ENCODE data around the gene PAX8. TPM values are rescaled to one million over a fixed set of nuclear protein-coding genes. Genes with fewer than 3 reads are reported as not detected.
A peak's percentile ranks its signal among the peaks of the same experiment; 100 is the strongest.

Gene PAX8
- total RNA-seq, 2 experiments from 2014 or later = 0.36 to 0.52 TPM

DNA sequence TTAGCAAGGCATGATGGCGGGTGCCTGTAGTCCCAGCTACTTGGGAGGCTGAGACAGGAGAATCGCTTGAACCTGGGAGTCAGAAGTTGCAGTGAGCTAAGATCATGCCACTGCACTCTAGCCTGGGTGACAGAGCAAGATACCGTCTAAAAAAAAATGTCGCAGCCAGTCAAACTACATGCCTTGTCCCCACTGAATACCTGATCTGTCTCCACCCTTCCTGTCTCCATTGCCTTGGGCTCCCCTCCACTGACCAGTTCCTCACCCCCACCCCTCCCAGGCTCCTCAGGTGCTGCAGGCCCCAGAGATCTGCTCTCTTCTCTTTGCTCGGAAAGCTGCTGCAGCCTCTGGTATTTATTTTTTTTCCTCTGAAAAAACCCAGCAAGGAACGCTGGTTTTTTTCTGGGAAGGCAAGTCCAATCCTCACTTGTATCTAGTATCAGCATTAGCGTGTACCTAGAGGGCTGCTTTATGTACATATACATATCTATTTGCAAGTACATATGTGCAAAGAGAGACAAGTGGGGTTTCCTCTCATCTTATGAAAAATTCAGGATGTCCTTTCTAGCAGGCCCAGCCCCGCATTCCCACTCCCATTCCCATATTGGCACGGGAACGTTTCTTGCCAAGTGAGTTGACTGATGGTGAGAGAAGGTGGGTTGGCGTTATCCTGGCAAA lies 100.5 kb downstream of the PAX8 start:
- H3K36me3 Mint-ChIP-seq (ENCODE audit: low read depth) = peaks cover 80% of the 10 kb centered on the region
- peak overlapping the region; percentile 18 to 47 for H3K27ac ChIP-seq (ENCODE audit: low read depth in 1 of 2, low read length in 2 of 2)
- peaks cover 5% of the 10 kb centered on the region for H3K27me3 Mint-ChIP-seq
- no peaks in the 10 kb centered on the region for H3K9me3 ChIP-seq (ENCODE audit: control insufficient read depth in 1 of 2, insufficient read depth in 1 of 2, low read length in 2 of 2)
- peak overlapping the region; percentile 93 for H3K27ac Mint-ChIP-seq
- H3K27me3 ChIP-seq (ENCODE audit: control insufficient read depth in 1 of 2, insufficient read depth in 2 of 2, low read length in 2 of 2) = no peaks in the 10 kb centered on the region
- peaks cover 81% of the 10 kb centered on the region for H3K4me1 Mint-ChIP-seq (ENCODE audit: low read depth)
- CTCF ChIA-PET = no interaction called here
- POLR2A ChIA-PET = no interaction called here
- no peak for ATAC-seq (ENCODE audit: poor library complexity)
- intact Hi-C loops (cut with DNase I, micrococcal nuclease) = loop anchor here in 1 of 2 experiments (2.0 kb wide), 1 partner anchor 17 kb away; no protein-coding TSS in a partner anchor
- peaks cover 99% of the 10 kb centered on the region for H3K4me1 ChIP-seq (ENCODE audit: insufficient read depth, low read length)
- H3K4me3 ChIP-seq (ENCODE audit: low read length) = no peak overlapping the region
- H3K9me3 Mint-ChIP-seq = no peaks in the 10 kb centered on the region
- H3K4me3 Mint-ChIP-seq = peak overlapping the region; percentile 66
- TF ChIP-seq, protein P1, sequence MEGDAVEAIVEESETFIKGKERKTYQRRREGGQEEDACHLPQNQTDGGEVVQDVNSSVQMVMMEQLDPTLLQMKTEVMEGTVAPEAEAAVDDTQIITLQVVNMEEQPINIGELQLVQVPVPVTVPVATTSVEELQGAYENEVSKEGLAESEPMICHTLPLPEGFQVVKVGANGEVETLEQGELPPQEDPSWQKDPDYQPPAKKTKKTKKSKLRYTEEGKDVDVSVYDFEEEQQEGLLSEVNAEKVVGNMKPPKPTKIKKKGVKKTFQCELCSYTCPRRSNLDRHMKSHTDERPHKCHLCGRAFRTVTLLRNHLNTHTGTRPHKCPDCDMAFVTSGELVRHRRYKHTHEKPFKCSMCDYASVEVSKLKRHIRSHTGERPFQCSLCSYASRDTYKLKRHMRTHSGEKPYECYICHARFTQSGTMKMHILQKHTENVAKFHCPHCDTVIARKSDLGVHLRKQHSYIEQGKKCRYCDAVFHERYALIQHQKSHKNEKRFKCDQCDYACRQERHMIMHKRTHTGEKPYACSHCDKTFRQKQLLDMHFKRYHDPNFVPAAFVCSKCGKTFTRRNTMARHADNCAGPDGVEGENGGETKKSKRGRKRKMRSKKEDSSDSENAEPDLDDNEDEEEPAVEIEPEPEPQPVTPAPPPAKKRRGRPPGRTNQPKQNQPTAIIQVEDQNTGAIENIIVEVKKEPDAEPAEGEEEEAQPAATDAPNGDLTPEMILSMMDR (IDR thresholded peaks at IDR 0.05) = no peak
- no peak for DNase-seq
- H3K36me3 ChIP-seq (ENCODE audit: insufficient read depth, low read length) = peaks cover 54% of the 10 kb centered on the region

DNA sequence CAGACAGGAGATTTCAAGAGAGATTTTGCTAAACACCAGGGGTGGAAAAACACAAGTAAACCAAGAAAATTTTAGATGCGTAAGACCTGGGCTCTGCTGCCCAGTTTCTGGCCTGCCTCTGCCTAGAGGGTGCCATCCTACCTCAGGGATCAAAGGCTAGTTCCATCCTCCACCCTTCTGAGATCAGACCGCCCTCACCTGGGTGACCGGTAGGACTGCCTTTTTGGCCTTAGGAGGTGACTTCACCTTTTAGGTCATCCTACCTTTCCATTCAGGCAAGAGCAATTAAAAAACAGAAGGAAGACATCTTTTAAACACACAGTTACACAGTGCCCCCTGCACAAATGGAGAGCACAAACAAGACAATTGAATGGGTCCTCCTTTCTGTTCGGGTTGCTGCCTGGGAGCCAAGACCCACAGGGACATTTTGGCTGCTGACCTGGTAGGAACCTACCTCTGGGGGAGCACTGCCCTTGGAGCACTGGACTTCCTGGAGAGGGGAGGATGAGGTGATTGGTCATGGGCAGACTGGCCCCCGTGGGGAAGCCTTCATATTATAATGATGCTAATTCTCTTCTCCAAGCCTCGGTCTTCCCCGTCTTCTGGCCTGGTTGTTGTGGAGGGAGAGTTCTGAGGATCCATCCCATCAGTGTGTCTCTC lies 101.9 kb downstream of the PAX8 start:
- H3K27me3 Mint-ChIP-seq = peaks cover 5% of the 10 kb centered on the region
- TF ChIP-seq, protein P1 (IDR thresholded peaks at IDR 0.05) = no peak
- H3K27ac Mint-ChIP-seq = peak overlapping the region; percentile 93
- H3K4me3 Mint-ChIP-seq = peak overlapping the region; percentile 92
- H3K9me3 Mint-ChIP-seq = no peaks in the 10 kb centered on the region
- peak overlapping the region in 1 of 2 donors; percentile 62 for H3K27ac ChIP-seq (ENCODE audit: low read depth in 1 of 2, low read length in 2 of 2)
- peaks cover 85% of the 10 kb centered on the region for H3K4me1 Mint-ChIP-seq (ENCODE audit: low read depth)
- DNase-seq (no peak), ATAC-seq (ENCODE audit: poor library complexity) (no peak)
- peaks cover 69% of the 10 kb centered on the region for H3K36me3 Mint-ChIP-seq (ENCODE audit: low read depth)
- H3K4me1 ChIP-seq (ENCODE audit: insufficient read depth, low read length) = peaks cover 99% of the 10 kb centered on the region
- H3K4me3 ChIP-seq (ENCODE audit: low read length) = peak overlapping the region; percentile 86
- no peaks in the 10 kb centered on the region for H3K27me3 ChIP-seq (ENCODE audit: control insufficient read depth in 1 of 2, insufficient read depth in 2 of 2, low read length in 2 of 2)
- POLR2A ChIA-PET = interaction anchor here (1.0 to 4.1 kb wide), 5 partner anchors 15 to 39 kb away, joined by 3 to 91 read pairs (median 31); no protein-coding TSS in a partner anchor
- H3K36me3 ChIP-seq (ENCODE audit: insufficient read depth, low read length) = peaks cover 40% of the 10 kb centered on the region
- intact Hi-C loops (cut with DNase I, micrococcal nuclease) = no loop called here
- CTCF ChIA-PET = interaction anchor here (1.3 to 3.8 kb wide), 2 partner anchors 18 to 39 kb away, joined by 6 to 35 read pairs; no protein-coding TSS in a partner anchor
- no peaks in the 10 kb centered on the region for H3K9me3 ChIP-seq (ENCODE audit: control insufficient read depth in 1 of 2, insufficient read depth in 1 of 2, low read length in 2 of 2)

DNA sequence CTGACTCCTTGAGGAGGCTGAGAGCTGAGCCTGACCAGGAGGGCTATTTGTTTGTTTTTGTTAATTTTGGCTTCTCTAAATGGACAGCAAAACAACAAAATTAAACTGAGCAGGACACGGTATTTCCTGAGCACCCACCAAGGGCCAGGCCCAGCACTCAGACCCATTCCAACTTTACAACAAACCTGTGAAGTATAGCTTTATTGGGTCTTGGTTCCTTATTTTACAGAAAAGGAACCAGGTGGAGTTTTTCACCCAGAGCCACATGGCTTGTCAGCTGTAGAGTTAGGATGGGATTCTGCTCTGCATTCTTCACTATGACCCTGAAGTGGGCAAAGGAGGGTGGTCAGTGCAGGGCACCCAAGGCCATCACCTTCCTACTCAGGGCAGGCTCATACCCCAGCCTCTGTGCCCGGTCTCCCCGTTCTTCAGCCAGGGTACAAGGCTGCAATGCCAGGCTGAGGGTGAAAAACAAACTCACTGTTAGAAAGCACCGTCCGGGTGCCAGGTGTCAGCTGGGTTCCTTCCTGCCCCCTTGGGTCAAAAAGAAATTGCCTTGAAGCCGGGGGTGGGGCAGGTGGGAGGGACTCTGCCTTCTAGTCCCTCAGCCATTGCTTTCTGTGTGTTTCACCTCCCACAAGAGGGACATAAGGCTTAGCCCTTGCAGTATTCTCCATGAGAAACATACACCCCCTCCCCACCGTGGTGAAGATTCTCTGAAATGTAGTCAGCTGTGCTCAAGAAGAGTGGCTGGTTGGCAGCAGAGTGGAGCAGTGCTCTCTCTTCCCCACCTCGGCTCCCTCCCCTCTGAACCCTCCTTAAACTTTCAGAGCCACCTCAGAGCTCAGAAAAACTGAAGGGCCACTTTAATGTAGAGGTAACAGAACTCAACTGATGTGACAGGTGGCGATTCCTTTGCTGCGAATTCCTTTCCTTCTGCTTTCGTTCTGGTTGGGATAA lies 102.7 kb downstream of the PAX8 start:
- TF ChIP-seq, protein P1 (IDR thresholded peaks at IDR 0.05) = no peak
- Mint-ChIP-seq H3K9me3 (no peaks in the 10 kb centered on the region), H3K27ac (peak overlapping the region; percentile 93), H3K4me1 (ENCODE audit: low read depth) (peaks cover 85% of the 10 kb centered on the region), H3K4me3 (peak overlapping the region; percentile 92), H3K36me3 (ENCODE audit: low read depth) (peaks cover 61% of the 10 kb centered on the region), H3K27me3 (peaks cover 5% of the 10 kb centered on the region)
- ChIA-PET POLR2A (interaction anchor here (1.0 to 4.1 kb wide), 11 partner anchors 8 to 191 kb away, joined by 3 to 91 read pairs (median 22); no protein-coding TSS in a partner anchor), CTCF (interaction anchor here (0.7 to 3.8 kb wide), 8 partner anchors 8 to 214 kb away, joined by 3 to 35 read pairs (median 5); no protein-coding TSS in a partner anchor)
- intact Hi-C loops (cut with DNase I, micrococcal nuclease) = loop anchor here in 1 of 2 experiments (2.0 kb wide), 1 partner anchor 19 kb away; no protein-coding TSS in a partner anchor
- Histone ChIP-seq H3K36me3 (ENCODE audit: insufficient read depth, low read length) (peaks cover 32% of the 10 kb centered on the region), H3K9me3 (ENCODE audit: control insufficient read depth in 1 of 2, insufficient read depth in 1 of 2, low read length in 2 of 2) (no peaks in the 10 kb centered on the region), H3K27ac (ENCODE audit: low read depth in 1 of 2, low read length in 2 of 2) (peak overlapping the region; percentile 62 to 88), H3K27me3 (ENCODE audit: control insufficient read depth in 1 of 2, insufficient read depth in 2 of 2, low read length in 2 of 2) (no peaks in the 10 kb centered on the region), H3K4me3 (ENCODE audit: low read length) (peak overlapping the region; percentile 86), H3K4me1 (ENCODE audit: insufficient read depth, low read length) (peaks cover 99% of the 10 kb centered on the region)
- DNase-seq (peak in 6 of 14 experiments; percentile 36 to 65 (median 53)), ATAC-seq (ENCODE audit: poor library complexity) (no peak)
